ENCODE results near the gene IL5RA.

Gene IL5RA

GRCh38 chr3:3064297-3064696, 45.9 kb downstream of the IL5RA start:
- DNase-seq, result no peak

- no peak for DNase-seq
These were observed 50.5 kb downstream of the IL5RA start for GRCh38 chr3:3059645-3060044.

GRCh38 chr3:3053974-3054373, 56.2 kb downstream of the IL5RA start:
- no peak for DNase-seq

GRCh38 chr3:3038201-3038991, 71.8 kb downstream of the IL5RA start:
- no peak for DNase-seq

- no peak for DNase-seq
These were observed 73.0 kb downstream of the IL5RA start for GRCh38 chr3:3037156-3037555.

GRCh38 chr3:3031326-3031725, 78.8 kb downstream of the IL5RA start:
- DNase-seq, result no peak

DNA sequence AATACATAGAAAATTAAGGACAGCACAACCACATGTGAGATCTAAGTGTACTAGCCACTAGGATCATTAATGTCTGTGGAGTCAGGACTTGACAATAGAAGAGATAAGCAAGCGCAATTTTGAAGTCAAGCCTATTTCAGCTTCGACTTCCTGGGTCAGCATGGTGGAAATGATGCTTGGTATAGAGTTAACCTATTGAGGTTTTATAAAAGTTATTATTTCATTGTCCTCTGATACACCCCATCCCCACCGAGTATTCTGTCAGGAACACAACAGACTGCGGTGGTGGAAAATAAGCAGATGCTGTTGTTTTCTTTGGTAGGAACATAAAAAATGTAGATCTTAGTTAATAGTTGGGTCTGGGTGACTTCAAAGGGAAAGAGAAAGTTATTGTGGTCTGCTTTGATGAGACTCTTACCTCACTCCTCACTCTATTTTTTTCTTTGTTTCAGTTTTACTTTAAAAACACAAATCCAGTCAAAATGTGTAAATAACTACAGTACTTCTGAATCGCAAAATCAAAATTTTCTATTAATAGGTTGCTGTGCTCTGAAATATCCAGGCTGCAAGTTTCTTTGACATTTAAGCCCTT, 82.1 kb downstream of the IL5RA start:
- no peak for DNase-seq

- no peak for DNase-seq
These were observed 86.9 kb downstream of the IL5RA start for GRCh38 chr3:3023111-3023745.

DNA sequence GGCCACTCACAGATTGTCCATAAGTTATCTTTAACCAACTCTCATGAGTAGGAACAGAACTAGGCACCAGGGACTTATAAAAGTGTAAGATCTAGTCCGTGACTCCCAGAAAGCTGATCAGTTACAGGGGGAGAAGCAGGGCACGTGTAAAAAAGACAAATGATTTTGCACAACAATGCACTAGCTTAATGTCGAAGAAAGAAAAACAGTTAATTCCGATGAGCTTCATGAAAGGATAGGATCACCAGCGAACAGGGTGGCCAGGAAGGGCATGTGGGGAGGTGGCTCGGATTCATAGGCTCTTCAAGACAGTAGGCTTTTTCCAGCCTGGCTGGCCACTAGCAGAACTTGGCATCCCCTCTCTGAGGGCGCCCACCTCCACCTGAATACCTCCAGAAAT, 90.0 kb downstream of the IL5RA start:
- DNase-seq, result no peak

Measured in HCEC 1CT (cell line).